Neural crest cell (in vitro differentiated cells): ENCODE data around the gene GLRA1. TPM values are rescaled to one million over a fixed set of nuclear protein-coding genes. Genes with fewer than 3 reads are reported as not detected.
A peak's percentile ranks its signal among the peaks of the same experiment; 100 is the strongest.

ENCODE experiments used
- DNase-seq: peaks from one replicate; pipeline ENCODE4 v3.0.0; 2021; ENCODE audit warnings: low read depth, mixed read lengths, low spot score
- H3K27ac Mint-ChIP-seq: one replicate; pipeline ENCODE4 v1.8.0; 2021; ENCODE audit warnings: mild to moderate bottlenecking, mixed read lengths; ENCODE audit not compliant: unreplicated experiment
- H3K27me3 Mint-ChIP-seq: 2 replicates; pipeline ENCODE4 v1.8.0; 2021; ENCODE audit warnings: low read depth, mild to moderate bottlenecking, mixed read lengths
- H3K36me3 Mint-ChIP-seq: 2 replicates; pipeline ENCODE4 v1.8.0; 2021; ENCODE audit warnings: low read depth, mild to moderate bottlenecking, mixed read lengths
- H3K4me1 Mint-ChIP-seq: 2 replicates; pipeline ENCODE4 v1.8.0; 2021; ENCODE audit warnings: mixed read lengths
- H3K4me3 Mint-ChIP-seq: one replicate; pipeline ENCODE4 v1.8.0; 2021; ENCODE audit warnings: mild to moderate bottlenecking, mixed read lengths
- H3K9me3 Mint-ChIP-seq: 2 replicates; pipeline ENCODE4 v1.8.0; 2021; ENCODE audit warnings: mixed read lengths
- CTCF ChIP-seq: fragments of 200-600 bp; sonication (generic); conservative IDR thresholded peaks from 2 replicates; pipeline ENCODE4 v1.5.0; 2021; ENCODE audit warnings: antibody characterized with exemption, mild to moderate bottlenecking
- total RNA-seq: library from RNA; stranded (reverse); gene quantifications from 2 replicates; pipeline ENCODE4 v1.2.1, GENCODE V29; 2021

Gene GLRA1
- total RNA-seq, 1 donor from 2014 or later, result 0.21 TPM

- peaks cover 90% of the 10 kb centered on the region for H3K27me3 Mint-ChIP-seq
- no peak for TF ChIP-seq CTCF
- H3K4me3 Mint-ChIP-seq, result no peak overlapping the region
Measured at GRCh38 chr5:151921916-151922315, 2.7 kb downstream of the GLRA1 start.

GRCh38 chr5:151917904-151918303, 6.7 kb downstream of the GLRA1 start:
- H3K9me3 Mint-ChIP-seq, result no peaks in the 10 kb centered on the region
- H3K4me3 Mint-ChIP-seq, result peak overlapping the region; percentile 67
- DNase-seq, result peak; percentile 13
- H3K36me3 Mint-ChIP-seq, result no peaks in the 10 kb centered on the region
- H3K27me3 Mint-ChIP-seq, result peaks cover 85% of the 10 kb centered on the region
- no peak for TF ChIP-seq CTCF
- peak overlapping the region; percentile 4 for H3K27ac Mint-ChIP-seq
- H3K4me1 Mint-ChIP-seq, result peaks cover 33% of the 10 kb centered on the region

More at GRCh38 chr5:151921916-151922315, 2.7 kb downstream of the GLRA1 start:
- no peaks in the 10 kb centered on the region for H3K9me3 Mint-ChIP-seq
- no peak overlapping the region for H3K27ac Mint-ChIP-seq
- no peak for DNase-seq
- peaks cover 27% of the 10 kb centered on the region for H3K4me1 Mint-ChIP-seq
- no peaks in the 10 kb centered on the region for H3K36me3 Mint-ChIP-seq

- peaks cover 29% of the 10 kb centered on the region for H3K4me1 Mint-ChIP-seq
- H3K27me3 Mint-ChIP-seq, result peaks cover 67% of the 10 kb centered on the region
- H3K36me3 Mint-ChIP-seq, result no peaks in the 10 kb centered on the region
- H3K9me3 Mint-ChIP-seq, result no peaks in the 10 kb centered on the region
- TF ChIP-seq CTCF, result no peak
- no peak overlapping the region for H3K4me3 Mint-ChIP-seq
- DNase-seq, result no peak
- no peak overlapping the region for H3K27ac Mint-ChIP-seq
Measured at GRCh38 chr5:151913425-151913824, 11.2 kb downstream of the GLRA1 start.

- Mint-ChIP-seq H3K27ac (no peak overlapping the region), H3K36me3 (no peaks in the 10 kb centered on the region), H3K4me1 (peaks cover 19% of the 10 kb centered on the region), H3K9me3 (no peaks in the 10 kb centered on the region), H3K4me3 (no peak overlapping the region), H3K27me3 (peaks cover 66% of the 10 kb centered on the region)
- TF ChIP-seq CTCF, result no peak
- no peak for DNase-seq
Measured at GRCh38 chr5:151912360-151912759, 12.3 kb downstream of the GLRA1 start.

GRCh38 chr5:151911011-151911410, 13.6 kb downstream of the GLRA1 start:
- no peak overlapping the region for H3K27ac Mint-ChIP-seq
- TF ChIP-seq CTCF, result no peak
- no peaks in the 10 kb centered on the region for H3K36me3 Mint-ChIP-seq
- H3K4me3 Mint-ChIP-seq, result no peak overlapping the region
- H3K4me1 Mint-ChIP-seq, result peaks cover 9% of the 10 kb centered on the region
- no peaks in the 10 kb centered on the region for H3K9me3 Mint-ChIP-seq
- DNase-seq, result no peak
- H3K27me3 Mint-ChIP-seq, result peaks cover 68% of the 10 kb centered on the region

GRCh38 chr5:151909628-151910027, 15.0 kb downstream of the GLRA1 start:
- Mint-ChIP-seq H3K27ac (no peak overlapping the region), H3K27me3 (peaks cover 70% of the 10 kb centered on the region), H3K4me1 (peaks cover 8% of the 10 kb centered on the region), H3K4me3 (no peak overlapping the region), H3K36me3 (no peaks in the 10 kb centered on the region), H3K9me3 (no peaks in the 10 kb centered on the region)
- DNase-seq, result no peak
- no peak for TF ChIP-seq CTCF
